Inferior parietal cortex (tissue), 1 donor: Measurements from ENCODE around the gene RXRG.
"Not testable (repeated sequence)": the region's sequence is repeated elsewhere in the genome, so short reads cannot be mapped to it uniquely, and the experiment has no call there.

Experiments
- DNase-seq: peaks from one replicate; pipeline ENCODE4 v3.0.0-alpha.2; 2016; ENCODE audit errors: extremely low spot score

RXRG gene

GRCh38 chr1:165444897-165445370, at the start of gene RXRG:
TSS of gene RXRG (minus strand) at chr1:165445126. CDS start at chr1:165444893, 233 bp downstream.
- no peak for DNase-seq

- no peak for DNase-seq
Measured at GRCh38 chr1:165492845-165493373, 48.0 kb upstream of the RXRG start.

DNA sequence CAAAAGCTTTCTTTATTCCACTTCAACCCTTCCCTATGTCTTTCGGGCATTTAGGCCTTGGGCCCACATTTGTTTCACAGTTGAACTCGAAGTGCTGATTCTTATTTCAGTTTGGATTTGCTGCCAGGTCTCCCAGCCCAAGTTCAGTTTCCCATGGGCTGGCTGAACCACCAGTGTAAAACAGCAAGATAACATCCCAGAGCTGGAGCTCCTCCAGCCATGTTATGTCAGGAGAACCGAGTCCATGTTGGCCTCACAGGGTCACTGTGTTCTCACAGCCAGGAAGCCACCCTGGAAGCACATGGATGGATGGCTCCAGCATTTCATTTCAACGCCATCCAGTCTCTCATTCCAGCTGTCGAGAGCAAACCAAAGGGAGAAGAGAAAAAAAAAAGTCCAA, 45.2 kb upstream of the RXRG start:
- DNase-seq: no peak

GRCh38 chr1:165487921-165488320, 43.0 kb upstream of the RXRG start:
- no peak for DNase-seq

- DNase-seq: no peak
Measured at GRCh38 chr1:165486663-165487062, 41.7 kb upstream of the RXRG start.

DNA sequence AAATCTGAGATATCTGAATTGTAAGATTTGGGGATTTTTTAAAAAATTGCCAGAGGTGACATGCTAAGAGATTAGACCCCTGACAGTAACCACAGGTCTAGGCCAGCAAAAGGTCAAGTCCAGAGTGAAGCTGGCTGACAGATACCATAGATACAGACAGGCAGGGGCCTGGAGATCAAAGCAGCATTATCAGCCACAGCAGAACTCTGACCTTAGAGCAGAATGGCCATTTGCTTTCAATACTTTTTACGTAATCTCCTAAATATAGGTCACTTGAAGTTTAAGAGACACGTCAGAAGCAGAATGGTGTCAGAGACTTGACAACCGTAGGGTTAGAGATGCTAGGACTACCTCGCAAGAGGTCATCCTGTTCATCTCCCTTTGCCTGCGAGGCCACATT, 40.8 kb upstream of the RXRG start:
- DNase-seq: no peak

GRCh38 chr1:165484532-165484931, 39.6 kb upstream of the RXRG start:
- no peak for DNase-seq

- DNase-seq: no peak
Measured at GRCh38 chr1:165483412-165483811, 38.5 kb upstream of the RXRG start.

DNA sequence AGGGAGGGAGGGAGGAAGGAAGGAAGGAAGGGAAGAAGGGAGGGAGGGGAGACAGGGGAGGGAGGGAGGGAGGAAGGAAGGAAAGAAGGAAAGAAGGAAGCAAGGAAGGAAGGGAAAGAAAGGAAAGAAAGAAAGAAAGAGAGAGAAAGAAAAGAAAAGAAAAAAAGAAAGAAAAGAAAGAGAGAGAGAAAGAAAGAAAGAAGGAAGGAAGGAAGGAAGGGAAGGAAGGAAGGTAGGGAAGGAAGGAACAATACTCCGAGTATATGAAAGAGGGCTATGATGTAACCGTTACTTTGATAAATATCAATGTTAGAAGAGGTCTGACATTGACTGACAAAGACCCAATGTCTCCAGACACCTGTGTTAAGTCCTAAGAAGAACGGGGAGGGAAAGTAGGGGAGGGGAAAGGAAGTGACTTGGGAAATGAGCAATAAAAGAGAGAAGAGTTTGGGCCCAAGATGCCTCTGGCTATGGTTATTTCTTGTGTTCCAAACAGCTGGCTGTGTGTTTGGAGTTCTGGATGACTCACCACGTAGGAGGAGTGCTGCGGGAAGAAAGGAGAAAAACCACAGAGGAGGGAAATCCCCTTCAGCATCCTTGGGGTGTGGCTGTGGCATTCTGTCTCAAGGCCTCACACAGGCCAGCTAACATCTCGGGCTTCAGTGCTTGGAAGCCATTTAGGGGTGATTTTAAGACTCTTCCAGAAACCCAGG, 37.0 kb upstream of the RXRG start:
- no peak for DNase-seq

DNA sequence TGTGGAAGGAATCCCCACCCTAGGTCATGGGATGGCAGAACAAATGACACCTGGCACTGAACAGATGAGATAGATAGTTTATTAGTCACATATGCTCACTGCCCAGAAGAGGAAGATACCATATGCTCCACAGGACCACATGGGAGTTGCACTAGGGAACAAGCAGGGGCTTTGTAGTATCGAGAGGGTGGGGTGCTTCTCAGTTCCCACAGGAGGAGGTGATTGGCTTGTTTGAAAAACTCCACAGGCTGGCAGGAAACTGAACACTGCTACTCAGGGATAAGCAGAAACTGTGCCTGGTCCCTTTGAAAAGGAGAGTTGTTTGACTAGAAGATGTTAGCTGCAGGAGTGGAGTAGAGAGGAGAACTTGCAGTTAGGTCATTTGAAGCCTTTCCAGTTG, 31.9 kb upstream of the RXRG start:
- DNase-seq: no peak

- no peak for DNase-seq
Measured at GRCh38 chr1:165474196-165474595, 29.3 kb upstream of the RXRG start.

DNA sequence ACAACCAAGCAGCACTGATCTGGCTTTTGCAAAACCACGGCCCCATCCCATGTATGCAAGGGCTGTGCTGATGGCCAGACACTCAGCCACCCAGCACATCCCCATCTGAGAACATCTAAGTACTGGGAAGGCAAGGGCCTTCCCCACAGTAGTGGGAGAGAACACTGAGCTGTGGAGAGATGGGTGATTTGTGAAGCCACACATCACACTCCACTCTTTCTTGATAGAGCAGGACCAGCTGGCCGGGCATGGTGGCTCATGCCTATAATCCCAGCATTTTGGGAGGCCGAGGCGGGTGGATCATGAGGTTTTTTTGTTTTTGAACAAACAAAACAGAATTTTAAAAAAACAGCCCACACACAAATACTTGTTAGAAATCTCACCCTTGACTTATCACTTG, 28.2 kb upstream of the RXRG start:
- DNase-seq: no peak

- DNase-seq: no peak
Measured at GRCh38 chr1:165468726-165469249, 23.9 kb upstream of the RXRG start.

DNA sequence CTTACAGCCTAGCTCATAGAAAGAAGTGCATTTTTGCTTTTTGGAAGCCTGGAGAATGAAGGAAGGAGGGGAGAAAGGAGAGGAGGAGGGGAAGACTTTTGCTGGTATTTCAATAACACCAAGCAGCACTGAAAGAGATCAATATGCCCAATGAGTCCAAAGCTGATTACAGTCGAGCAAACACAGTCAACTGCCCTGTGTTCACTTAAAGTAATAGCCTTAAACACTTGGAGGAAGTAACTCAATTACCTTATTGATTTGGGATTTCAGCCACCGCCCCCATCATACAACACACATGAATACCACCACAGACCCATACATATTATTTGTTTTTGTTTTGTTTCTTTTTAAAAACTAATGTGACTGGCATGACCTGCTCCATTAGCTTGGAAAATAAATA, 23.3 kb upstream of the RXRG start:
- DNase-seq: no peak

DNA sequence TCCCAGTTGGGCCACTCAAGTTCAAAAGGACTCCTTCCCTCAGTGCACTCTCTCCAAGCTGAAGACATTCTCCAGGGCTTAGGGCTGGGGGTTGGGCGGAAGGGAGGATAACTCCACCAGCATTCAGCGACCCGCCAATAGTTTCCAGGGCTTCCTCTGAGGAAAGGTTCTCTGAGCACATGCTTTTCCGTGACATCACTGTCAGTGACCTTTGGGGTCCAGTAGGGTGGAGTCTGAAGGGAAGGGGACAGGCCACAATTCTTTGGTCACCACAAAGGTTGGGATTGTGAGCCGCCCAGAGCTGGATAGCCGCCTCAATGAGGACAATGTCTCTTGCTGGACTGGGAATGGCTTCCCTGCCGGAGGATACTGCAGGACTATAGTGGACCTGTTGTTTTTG, 22.8 kb upstream of the RXRG start:
- DNase-seq: no peak

DNA sequence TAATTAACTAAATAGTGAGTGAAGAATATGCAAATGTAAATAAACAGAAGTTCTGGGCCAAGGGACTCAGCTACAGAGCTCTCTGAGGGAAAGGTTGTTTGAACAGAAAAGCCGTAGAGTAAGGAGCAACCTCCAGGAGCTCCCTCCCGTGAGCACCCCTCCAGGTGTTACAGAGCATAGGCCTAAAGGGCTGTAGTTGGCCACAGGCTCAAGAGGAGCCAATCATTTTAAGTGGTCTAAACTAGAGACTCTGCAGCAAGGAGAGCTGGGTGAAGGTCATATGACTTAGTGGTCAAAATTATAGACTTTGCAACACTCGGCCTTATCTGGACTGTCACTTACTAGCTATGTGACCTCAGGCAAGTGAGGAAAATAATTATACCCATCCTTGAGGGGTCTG, 19.1 kb upstream of the RXRG start:
- DNase-seq: no peak

GRCh38 chr1:165459683-165460082, 14.8 kb upstream of the RXRG start:
- not testable (repeated sequence) for DNase-seq

DNA sequence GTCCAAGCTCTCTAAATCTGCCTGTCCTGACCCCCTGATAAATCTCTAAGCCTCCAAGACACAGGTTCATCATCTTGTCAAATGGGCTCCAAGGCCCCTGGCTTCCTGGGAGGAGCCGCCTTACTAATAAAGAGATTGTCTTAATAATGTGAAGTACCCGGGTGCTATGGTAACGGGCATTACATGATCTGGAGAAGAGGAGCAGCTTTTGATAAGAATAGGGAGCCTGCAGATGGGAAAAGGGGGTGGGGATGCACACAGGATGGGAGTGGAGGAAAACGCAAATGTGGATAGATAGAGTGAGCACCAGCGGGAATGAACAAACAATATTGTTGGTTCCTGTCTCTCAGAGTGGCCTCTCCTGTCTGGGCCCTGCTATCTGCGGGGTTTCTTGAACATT, 11.9 kb upstream of the RXRG start:
- DNase-seq: no peak

GRCh38 chr1:165456114-165456513, 11.2 kb upstream of the RXRG start:
- DNase-seq: no peak

GRCh38 chr1:165455111-165455510, 10.2 kb upstream of the RXRG start:
- no peak for DNase-seq

- DNase-seq: no peak
Measured at GRCh38 chr1:165454091-165454610, 9.2 kb upstream of the RXRG start.

- no peak for DNase-seq
Measured at GRCh38 chr1:165452336-165453130, 7.6 kb upstream of the RXRG start.
